OCI-LY3 (cell line): Measurements from ENCODE around the gene ABCB7.

Source experiments
- H2AFZ ChIP-seq: fragments of 200-600, 300-600 bp; shearing (Covaris generic); 2 replicates; pipeline ENCODE4 v1.6.0; 2014; ENCODE audit warnings: antibody characterized with exemption, low read depth, low read length
- H3K27ac ChIP-seq: fragments of 200-600, 300-600 bp; sonication (generic); 2 replicates; pipeline ENCODE4 v1.5.1; 2014; ENCODE audit warnings: mild to moderate bottlenecking, low read length, moderate library complexity, mixed read lengths
- H3K27me3 ChIP-seq: fragments of 200-600, 300-600 bp; sonication (generic); 2 replicates; pipeline ENCODE4 v1.6.1; 2014; ENCODE audit warnings: low read depth, low read length, mixed read lengths
- H3K36me3 ChIP-seq: fragments of 200-600, 300-600 bp; sonication (generic); replicated peaks from 2 replicates; pipeline ENCODE3; 2014; ENCODE audit warnings: low read depth, low read length, mixed read lengths
- H3K4me1 ChIP-seq: fragments of 300-600, 200-600 bp; sonication (generic); 2 replicates; pipeline ENCODE4 v1.6.1; 2014; ENCODE audit warnings: low read length, mixed read lengths
- H3K4me2 ChIP-seq: fragments of 200-600, 300-600 bp; sonication (generic); 2 replicates; pipeline ENCODE4 v1.6.1; 2014; ENCODE audit warnings: low read length, mixed read lengths
- H3K4me3 ChIP-seq: fragments of 300-600, 200-600 bp; sonication (generic); 2 replicates; pipeline ENCODE4 v1.5.1; 2014; ENCODE audit warnings: antibody characterized with exemption, mild to moderate bottlenecking, low read length, moderate library complexity
- H3K79me2 ChIP-seq: fragments of 300-600, 200-600 bp; shearing (Covaris generic); 2 replicates; pipeline ENCODE4 v1.6.1; 2014; ENCODE audit warnings: mild to moderate bottlenecking, low read length, mixed read lengths
- H3K9ac ChIP-seq: fragments of 300-600, 200-600 bp; shearing (Covaris generic); 2 replicates; pipeline ENCODE4 v1.6.0; 2014; ENCODE audit warnings: mild to moderate bottlenecking, low read length, moderate library complexity
- H3K9me3 ChIP-seq: fragments of 200-600, 300-600 bp; shearing (Covaris generic); 2 replicates; pipeline ENCODE4 v1.6.1; 2014; ENCODE audit warnings: low read length, mixed read lengths; ENCODE audit not compliant: insufficient read depth
- H4K20me1 ChIP-seq: fragments of 200-600, 300-600 bp; sonication (generic); 2 replicates; pipeline ENCODE4 v1.6.1; 2016; ENCODE audit warnings: low read length, mixed read lengths; ENCODE audit not compliant: insufficient read depth
- EZH2phosphoT487 ChIP-seq: fragments of 200-600 bp; shearing (Covaris generic); IDR thresholded peaks from 2 replicates; pipeline ENCODE4 v1.6.1; 2018; ENCODE audit warnings: antibody characterized with exemption, mixed run types, low read depth
- TF ChIP-seq, protein P1 (sequence below): fragments of 200-600, 300-600 bp; sonication (generic); IDR thresholded peaks from 2 replicates; pipeline ENCODE4 v1.5.1; 2014; ENCODE audit warnings: antibody characterized with exemption, low read length, low read depth

Gene ABCB7

DNA sequence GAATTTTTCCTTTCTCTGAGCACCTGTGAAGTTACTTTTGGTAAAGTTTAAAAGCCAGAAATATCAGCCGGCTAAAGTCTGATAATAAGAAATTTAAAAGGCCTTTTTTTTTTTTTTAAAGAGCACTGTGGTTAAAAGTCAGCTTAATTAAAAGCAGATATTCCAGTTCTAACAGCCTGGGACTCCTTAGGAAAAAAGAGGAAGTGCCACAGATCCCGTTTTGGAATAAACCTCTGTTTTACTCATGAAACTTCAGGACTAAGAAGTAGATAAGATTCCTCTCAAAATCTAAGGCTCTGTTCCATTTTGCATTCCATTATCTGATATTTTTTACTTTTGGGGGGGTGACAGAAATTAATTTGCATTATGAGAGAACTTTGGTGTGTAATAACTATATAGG lies 37.8 kb downstream of the ABCB7 start:
- H3K9ac ChIP-seq, result no peak overlapping the region
- H3K36me3 ChIP-seq, result no peaks in the 10 kb centered on the region
- no peaks in the 10 kb centered on the region for H4K20me1 ChIP-seq
- no peak overlapping the region for H3K27ac ChIP-seq
- no peaks in the 10 kb centered on the region for H3K27me3 ChIP-seq
- no peak overlapping the region for H2AFZ ChIP-seq
- TF ChIP-seq, protein P1, sequence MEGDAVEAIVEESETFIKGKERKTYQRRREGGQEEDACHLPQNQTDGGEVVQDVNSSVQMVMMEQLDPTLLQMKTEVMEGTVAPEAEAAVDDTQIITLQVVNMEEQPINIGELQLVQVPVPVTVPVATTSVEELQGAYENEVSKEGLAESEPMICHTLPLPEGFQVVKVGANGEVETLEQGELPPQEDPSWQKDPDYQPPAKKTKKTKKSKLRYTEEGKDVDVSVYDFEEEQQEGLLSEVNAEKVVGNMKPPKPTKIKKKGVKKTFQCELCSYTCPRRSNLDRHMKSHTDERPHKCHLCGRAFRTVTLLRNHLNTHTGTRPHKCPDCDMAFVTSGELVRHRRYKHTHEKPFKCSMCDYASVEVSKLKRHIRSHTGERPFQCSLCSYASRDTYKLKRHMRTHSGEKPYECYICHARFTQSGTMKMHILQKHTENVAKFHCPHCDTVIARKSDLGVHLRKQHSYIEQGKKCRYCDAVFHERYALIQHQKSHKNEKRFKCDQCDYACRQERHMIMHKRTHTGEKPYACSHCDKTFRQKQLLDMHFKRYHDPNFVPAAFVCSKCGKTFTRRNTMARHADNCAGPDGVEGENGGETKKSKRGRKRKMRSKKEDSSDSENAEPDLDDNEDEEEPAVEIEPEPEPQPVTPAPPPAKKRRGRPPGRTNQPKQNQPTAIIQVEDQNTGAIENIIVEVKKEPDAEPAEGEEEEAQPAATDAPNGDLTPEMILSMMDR, result no peak
- no peak for TF ChIP-seq EZH2phosphoT487
- H3K4me2 ChIP-seq, result no peak overlapping the region
- no peaks in the 10 kb centered on the region for H3K9me3 ChIP-seq
- no peak overlapping the region for H3K4me3 ChIP-seq
- no peaks in the 10 kb centered on the region for H3K4me1 ChIP-seq
- no peaks in the 10 kb centered on the region for H3K79me2 ChIP-seq

DNA sequence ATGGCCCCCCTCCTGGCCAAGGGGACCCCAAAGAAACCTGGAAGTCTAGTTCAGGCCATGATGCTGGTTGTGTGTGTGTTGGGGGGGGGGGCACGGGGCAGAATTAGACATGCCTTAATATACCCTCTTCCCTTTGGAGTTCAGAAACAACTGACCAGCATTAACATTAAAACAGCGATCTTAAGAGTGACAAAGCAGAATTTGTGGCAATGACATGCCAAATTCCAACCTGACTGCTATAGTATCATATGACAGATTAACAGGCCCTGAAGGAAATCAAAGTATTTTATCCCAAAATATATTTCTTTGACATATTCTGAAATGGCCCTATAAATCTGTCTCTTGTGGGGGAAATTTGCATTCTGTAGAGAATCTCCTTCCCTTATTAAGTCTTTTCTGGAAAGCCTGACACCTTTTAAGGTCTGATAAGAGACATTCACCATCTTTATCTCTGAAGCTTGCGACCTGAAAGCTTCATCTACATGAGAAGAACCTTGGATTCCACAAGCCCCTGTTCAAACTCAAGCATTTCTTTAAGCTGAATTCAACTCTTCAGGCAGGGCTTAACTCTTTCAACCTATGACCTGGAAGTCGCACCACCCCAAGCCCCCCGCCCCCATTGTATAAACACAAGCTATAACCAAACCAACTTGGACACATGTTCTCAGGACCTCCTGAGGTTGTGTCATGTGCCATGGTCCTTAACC lies 40.2 kb downstream of the ABCB7 start:
- no peaks in the 10 kb centered on the region for H3K36me3 ChIP-seq
- no peaks in the 10 kb centered on the region for H3K9me3 ChIP-seq
- H3K79me2 ChIP-seq, result no peaks in the 10 kb centered on the region
- H3K4me2 ChIP-seq, result no peak overlapping the region
- no peak overlapping the region for H3K27ac ChIP-seq
- no peak overlapping the region for H3K4me3 ChIP-seq
- no peak overlapping the region for H3K9ac ChIP-seq
- TF ChIP-seq EZH2phosphoT487, result no peak
- TF ChIP-seq, protein P1, result no peak
- no peaks in the 10 kb centered on the region for H3K4me1 ChIP-seq
- H4K20me1 ChIP-seq, result no peaks in the 10 kb centered on the region
- no peaks in the 10 kb centered on the region for H3K27me3 ChIP-seq
- H2AFZ ChIP-seq, result no peak overlapping the region

DNA sequence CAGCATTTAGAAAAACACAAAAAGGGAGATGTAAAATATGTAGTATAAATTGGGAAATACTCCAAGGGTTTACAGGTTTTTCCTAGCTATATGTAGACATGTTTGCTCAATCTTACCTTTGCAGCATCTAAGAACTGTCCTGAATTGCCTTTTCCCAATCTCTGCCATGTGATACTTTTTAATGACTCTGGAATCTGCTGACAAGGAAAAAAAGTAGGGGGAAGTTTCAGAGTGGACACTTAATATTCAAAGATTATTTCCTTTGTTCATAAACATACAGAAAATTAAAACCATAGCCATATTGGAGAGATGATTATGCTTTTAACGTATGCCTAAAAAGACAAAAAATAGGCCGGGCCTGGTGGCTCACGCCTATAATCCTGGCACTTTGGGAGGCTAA lies 41.4 kb downstream of the ABCB7 start:
- TF ChIP-seq, protein P1, result no peak
- no peak for TF ChIP-seq EZH2phosphoT487
- no peak overlapping the region for H3K27ac ChIP-seq
- H3K79me2 ChIP-seq, result no peaks in the 10 kb centered on the region
- no peaks in the 10 kb centered on the region for H3K9me3 ChIP-seq
- no peak overlapping the region for H3K9ac ChIP-seq
- no peaks in the 10 kb centered on the region for H3K4me1 ChIP-seq
- H2AFZ ChIP-seq, result no peak overlapping the region
- H3K4me2 ChIP-seq, result no peak overlapping the region
- H3K27me3 ChIP-seq, result no peaks in the 10 kb centered on the region
- H4K20me1 ChIP-seq, result no peaks in the 10 kb centered on the region
- no peak overlapping the region for H3K4me3 ChIP-seq
- no peaks in the 10 kb centered on the region for H3K36me3 ChIP-seq

DNA sequence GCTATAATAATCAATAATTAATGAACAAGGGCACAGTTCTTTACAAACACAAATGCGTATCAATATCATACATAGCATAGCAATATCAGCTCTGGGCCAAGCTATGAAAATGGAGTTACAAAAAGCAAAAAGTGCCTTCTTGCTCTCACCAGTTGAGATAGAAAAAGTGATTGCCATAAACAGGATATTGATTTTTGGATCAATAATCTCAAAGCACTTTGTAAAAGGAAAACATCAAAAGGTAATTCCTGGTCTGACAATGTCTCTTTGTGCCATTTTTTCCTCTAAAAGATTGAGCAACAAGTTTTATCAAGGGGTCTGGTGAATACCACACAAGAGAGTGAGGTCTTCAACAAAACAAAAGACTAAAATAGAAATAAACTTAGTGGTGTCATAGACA lies 42.4 kb downstream of the ABCB7 start:
- Histone ChIP-seq H3K27me3 (no peaks in the 10 kb centered on the region), H3K4me1 (no peaks in the 10 kb centered on the region), H3K9me3 (no peaks in the 10 kb centered on the region), H3K9ac (no peak overlapping the region), H3K4me3 (no peak overlapping the region), H3K27ac (no peak overlapping the region), H2AFZ (no peak overlapping the region), H3K4me2 (no peak overlapping the region), H3K36me3 (no peaks in the 10 kb centered on the region), H4K20me1 (no peaks in the 10 kb centered on the region), H3K79me2 (no peaks in the 10 kb centered on the region)
- no peak for TF ChIP-seq EZH2phosphoT487
- TF ChIP-seq, protein P1, result no peak
